HG02798 (cell line): ENCODE measurements around the gene ST6GALNAC2.
A peak's percentile ranks its signal among the peaks of the same experiment; 100 is the strongest.

ENCODE experiments used
- ATAC-seq: cut with Tn5 transposase; IDR thresholded peaks from one replicate; pipeline ENCODE4 v1.9.1; 2021; ENCODE audit warnings: mild to moderate bottlenecking; ENCODE audit not compliant: unreplicated experiment, poor library complexity

Gene ST6GALNAC2

DNA sequence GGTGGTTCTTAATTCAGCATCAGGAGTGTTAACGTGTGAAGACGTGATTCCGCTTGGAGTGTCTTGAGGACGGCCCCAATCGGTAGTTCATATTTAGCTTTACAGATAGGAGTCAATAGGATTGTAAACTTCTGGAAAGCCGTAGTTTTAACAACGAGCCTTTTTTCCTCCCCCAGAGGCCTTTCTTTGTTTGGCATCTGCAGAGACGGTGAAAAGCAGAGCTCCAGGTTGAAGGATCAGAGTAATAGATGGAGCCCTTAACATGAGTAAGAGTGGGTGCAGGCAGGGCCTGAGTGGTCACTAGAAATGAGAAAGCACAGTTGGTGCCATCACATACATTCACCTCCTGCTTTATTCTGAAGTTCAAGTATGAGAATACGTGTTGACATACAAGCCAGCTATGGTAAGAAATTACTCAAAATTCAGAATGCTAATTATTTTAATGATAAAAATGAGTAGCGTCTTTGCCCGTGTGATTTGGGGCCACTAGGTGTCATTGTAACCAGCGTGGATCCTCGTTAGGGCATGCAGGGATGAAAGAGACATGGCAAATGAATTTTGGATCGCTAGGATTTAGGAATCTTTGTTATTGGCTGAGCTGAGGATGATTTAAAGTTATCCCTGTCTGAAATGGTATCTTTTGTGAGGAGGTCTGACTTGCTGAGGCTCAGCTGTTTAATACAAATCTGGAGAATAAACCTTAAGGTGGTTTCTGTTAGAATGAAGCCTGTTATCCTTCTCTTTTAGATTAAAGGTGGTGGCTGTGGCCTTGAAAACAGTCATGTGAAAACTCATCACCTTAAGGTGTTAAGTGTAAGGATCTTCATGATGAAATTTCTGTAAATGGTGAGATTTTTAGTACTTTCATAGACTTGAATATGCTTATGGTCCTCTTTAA is 27.2 kb downstream of the ST6GALNAC2 start:
- ATAC-seq, result no peak

DNA sequence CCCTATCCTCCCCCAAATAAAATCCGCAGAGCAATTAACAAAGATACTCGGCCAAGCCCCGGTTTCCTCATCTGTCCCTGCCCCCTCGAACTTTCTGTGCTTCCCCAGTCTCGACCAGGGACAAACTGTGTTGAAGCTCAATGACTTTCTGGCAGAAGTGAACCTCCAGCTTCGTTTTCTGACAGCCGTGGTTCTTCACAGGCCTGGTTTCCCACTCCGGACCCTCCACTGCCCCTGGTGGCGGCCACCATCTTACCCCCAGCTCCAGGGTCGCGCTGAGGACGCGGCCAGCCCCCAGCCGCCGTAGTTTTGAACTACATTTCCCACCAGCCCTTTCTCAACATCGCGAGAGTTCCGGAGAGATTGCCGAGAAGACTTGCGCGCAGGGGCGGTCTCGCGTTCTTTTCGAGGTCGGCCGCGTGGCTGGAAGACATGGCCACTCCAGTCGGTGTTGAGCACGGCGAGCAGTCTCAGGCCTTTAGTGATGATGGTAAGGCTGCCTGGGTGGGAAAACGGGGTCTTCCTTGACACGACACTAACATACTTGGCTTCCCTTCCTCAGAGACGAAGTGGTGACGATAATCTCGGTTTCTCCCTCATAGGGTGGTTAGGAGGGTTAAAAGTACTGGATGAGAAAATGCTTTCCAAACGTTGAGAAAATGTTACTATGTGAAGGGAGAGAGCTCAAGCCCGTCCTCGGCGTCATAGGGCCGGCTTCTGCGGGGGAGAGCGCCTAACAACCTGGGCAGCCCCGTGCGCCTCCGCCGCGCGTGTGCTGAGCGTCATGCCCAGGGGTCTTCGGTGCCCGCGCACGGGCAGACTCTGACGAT is 28.1 kb downstream of the ST6GALNAC2 start:
- peak; percentile 90 for ATAC-seq

DNA sequence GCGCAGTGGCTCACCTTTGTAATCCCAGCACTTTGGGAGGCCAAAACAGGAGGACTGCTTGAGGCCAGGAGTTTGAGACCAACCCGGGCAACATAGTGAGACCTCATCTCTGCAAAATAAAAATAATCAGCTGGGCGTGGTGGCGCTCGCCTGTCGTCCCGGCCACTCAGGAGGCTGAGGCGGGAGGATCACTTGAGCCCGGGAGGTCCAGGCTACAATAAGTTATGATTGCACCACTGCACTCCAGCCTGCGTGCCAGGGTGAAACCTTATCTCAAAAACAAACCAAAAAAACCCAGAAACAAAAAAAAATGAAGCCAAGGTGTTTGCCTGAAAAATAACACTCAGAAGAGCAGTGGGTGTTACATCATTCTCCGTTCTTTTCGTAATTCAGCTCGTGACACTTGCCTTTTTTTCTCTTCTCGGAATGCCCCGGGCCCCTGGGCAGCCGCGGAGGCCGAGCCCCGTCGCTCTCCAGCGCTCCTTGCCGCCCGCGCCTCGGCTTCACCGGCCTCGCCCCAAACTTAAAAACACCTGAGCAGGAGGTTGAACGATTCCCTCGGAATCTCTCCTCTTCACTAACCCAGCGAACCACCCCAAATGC is 28.8 kb downstream of the ST6GALNAC2 start:
- ATAC-seq, result peak; percentile 29

DNA sequence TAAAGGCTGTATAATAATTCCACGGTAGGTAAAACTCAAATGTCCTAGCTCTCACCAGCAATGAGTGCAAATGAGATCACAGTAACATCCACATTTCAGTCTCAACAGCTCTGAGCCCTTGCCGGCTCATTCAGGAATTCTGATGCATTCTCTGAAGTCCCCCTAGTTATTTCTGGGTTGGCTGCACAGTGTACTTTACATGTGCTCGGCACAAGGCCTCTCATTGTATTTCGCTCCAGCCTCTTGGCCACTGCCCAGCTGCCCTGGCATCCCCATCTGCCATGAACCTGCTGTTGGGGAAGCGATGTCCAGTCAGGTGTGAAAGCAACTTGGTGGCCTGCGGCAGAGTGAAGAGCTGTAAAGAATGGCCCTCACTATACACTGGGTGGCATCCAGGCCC is 31.5 kb downstream of the ST6GALNAC2 start:
- ATAC-seq, result no peak

DNA sequence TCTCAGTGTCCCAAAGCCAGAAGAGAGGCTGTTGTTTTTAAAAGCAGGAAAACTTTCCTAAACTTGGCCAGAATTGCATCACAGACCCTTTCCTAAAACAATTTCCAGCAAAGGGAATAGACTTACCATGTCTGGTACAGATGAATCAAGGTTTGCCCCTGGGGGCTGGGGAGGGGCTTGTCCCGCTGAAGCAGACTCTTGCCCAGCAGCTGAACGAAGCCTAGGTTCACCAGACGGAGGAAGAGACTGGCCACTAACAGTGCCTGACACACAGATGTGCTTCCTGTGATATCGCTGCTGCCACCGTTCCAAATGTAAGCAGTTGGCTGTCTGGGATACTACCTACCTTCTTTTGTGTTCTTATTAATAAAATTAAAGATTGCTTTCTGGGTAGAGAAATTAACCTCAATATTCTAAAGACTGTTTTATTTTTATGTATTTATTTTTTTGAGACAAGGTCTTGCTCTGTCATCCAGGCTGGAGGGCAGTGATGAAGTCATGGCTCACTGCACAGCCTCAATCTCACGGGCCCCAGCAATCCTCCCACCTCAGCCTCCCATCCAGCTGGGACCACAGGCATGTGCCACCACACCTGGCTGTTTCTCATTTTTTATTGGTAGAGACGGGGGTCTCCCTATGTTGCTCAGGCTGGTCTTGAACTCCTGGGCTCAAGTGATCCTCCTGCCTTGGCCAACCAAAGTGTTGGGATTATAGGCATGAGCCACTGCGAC is 32.3 kb downstream of the ST6GALNAC2 start:
- ATAC-seq, result no peak

DNA sequence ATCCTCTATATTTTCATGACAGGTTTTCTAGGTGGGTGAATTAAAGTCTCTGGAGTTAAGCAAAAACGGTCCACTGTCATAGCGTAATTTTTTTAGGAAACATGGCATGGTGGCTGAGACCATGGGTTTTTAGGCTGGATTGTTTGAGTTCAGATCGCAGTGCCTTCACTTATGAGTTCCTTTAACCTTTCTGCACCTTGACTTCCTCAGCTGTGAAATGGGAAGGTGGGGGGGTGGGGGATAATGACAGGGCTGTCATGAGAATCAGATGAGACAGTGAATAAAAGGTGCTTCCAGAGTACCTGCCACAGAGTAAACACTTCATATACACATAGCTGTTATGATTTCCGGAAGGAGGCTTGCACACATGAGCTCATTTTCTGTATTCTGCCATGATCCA is 34.0 kb downstream of the ST6GALNAC2 start:
- ATAC-seq, result no peak

DNA sequence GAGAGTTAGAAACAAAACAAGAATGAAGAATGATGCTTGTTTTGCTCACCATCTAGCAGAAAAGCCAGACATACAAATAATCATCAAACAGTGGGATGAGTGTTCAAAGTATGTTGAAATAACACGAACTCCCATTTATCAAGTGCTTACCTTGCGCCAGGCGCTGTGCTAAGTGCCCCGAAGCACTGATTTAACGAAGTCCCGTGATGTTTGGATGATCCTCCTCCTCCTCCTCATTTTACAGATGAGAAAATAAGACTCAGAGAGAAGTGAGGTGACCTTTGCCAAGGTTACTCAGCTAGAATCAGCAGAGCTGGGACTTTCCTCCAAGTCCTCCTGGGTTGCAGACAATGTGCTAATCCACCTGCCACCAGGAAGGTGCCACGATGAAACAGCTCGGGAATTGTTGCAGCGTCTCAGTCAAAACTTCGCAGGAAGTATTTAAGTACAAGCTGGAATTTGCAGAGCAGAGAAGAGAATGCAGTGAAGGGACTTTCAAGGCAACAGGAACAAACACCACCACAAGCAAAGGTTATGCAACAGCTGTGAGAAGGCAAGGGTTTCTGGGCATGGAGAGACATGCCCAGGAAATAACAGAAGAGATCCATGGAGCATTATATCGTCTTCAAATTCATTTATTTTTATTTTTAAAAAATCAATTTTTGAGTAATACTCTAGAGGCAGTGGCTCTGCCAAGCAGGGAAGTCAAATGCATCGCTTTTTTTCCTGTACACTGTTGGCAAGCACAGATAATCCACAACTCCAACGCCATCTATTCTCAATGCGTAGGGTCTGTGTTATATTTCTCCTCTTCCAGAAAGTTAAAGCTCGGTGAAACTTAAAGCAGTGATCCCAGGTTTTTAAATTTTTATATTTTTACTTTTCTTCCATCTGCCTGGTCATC is 34.7 kb downstream of the ST6GALNAC2 start:
- no peak for ATAC-seq

DNA sequence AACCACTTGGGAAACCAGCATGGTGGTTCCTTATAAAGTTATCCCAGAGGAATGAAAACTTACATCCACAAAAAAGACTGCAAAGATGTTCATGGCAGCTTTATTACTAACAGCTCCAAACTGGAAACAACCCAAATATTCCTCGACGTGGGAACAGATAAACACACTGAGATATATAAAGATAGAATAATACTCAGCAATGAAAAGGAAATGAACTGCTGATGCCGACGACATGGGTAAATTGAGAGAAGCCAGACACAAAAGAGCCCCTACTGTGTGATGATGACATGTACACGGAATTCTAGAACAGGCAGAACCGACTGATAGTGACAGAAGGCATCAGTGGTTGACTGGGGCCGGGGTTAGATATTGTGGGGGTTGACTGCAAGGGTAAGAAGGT is 36.1 kb downstream of the ST6GALNAC2 start:
- no peak for ATAC-seq

DNA sequence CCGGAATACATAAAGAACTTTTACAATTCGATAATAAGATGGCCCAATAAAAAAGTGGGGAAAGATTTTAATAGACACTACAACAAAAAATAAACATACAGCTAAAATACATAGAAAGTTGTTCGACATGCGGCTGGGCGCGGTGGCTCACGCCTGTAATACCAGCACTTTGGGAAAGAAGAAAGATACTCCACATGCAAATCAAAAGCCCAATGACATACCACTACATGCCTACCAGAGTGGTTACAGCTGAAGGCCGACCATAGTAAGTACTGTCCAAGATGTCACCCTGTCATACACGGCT is 36.5 kb downstream of the ST6GALNAC2 start:
- no peak for ATAC-seq

DNA sequence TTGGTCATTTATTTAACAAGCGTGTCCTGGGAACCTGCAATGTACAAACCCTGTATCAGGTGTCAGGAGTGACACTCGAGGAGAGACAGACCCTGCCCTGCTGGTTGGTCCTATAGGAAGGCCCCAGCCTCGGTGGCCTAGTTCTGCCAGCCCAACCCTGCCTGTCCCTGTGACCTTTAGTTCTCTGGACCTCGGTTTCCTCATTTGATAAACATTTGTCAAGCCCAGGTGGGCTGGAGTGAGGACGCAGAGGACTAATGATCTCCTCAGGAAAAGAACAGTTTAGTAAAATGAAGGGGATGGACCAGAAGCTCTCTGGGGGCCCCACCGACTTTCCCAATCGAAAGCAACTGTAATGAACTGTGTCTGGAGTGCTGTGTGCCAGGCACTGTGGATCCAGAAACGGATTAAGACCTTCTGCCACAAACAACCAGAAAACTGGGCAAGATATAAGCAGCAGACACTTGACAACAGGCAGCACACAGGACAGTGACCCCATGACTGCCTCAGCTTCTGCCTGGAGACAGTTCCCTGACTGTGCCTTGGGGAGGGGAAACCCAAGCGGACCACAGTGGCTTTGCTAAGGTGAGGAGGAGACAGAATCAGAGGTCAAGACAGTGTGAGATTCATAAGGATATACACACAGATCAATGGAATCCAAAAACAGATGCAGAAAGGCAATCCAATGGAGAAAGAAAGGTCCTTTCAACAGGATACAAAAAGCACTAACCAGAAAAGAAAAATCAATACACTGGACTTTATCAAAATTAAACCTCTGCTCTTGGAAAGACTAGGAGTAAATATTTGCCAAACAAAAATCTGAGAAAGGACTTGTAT is 37.1 kb downstream of the ST6GALNAC2 start:
- ATAC-seq, result no peak

DNA sequence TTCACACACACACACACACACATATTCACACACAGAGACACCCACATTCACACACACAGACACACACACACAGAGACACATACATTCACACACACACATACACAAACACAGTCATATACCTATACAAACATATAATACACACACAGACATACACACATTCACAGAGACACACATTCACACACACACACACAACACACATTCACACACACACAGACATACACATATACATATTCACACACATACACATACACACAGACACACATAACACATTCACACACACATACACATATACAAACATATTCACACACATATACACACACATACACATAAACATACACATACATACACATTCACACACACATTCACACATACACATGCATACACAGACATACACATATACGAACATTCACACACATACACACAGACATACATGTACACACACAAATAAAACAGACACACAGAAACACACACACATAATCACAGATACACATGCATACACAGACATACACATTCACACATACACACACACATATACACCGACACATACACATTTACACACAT is 37.9 kb downstream of the ST6GALNAC2 start:
- peak; percentile 9 for ATAC-seq

DNA sequence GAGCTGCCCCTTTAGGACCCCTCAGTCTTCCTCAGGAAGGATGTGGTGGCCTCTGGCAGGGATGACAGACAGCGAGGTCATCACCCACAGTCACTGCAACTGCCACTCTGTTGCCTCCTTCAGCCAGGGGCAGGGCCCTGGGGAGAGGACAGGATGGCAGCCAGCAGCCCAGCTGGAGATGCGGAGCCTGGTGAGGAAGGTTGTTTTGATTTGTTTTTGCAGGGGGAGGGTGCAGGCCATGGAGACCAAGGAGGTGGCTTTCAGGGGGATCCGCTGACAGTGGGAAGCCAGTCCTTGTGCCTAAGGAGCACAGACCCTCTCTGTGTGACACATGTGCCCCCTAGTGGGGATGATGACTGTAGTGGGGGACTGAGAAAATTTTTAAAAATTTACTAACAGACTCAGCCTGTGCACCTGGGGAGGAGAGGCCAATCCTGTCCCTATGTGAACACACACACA is 38.4 kb downstream of the ST6GALNAC2 start:
- peak; percentile 50 for ATAC-seq

DNA sequence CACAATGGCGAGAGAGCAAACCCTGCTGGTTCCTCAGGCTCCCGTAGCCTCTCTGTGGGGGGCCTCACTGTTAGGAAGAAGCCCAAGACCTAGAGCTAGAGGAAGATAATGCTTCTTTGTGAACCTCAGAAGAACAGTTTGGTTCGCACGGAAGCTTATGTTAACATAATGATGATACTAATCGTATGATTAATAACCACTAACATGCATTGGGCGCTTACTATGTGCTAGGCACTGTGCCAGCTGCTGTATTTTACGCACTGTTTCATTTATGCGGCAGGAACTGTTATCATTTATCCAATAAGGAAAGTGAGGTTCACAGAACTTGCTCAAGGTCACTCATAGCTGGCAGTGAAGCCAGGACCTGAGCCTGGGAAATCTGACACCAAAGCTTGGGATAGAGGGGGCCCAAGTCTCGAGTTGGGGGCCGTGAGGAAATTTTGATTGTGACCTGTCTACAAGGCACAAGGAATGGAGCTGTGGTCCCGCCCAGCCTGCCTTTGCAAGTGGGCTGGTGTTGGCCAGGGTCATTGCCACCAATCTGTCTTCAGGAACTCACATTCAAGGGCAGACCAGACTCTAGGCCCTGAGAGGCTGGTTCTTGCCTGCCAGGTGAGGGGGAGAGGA is 39.0 kb downstream of the ST6GALNAC2 start:
- ATAC-seq, result no peak

DNA sequence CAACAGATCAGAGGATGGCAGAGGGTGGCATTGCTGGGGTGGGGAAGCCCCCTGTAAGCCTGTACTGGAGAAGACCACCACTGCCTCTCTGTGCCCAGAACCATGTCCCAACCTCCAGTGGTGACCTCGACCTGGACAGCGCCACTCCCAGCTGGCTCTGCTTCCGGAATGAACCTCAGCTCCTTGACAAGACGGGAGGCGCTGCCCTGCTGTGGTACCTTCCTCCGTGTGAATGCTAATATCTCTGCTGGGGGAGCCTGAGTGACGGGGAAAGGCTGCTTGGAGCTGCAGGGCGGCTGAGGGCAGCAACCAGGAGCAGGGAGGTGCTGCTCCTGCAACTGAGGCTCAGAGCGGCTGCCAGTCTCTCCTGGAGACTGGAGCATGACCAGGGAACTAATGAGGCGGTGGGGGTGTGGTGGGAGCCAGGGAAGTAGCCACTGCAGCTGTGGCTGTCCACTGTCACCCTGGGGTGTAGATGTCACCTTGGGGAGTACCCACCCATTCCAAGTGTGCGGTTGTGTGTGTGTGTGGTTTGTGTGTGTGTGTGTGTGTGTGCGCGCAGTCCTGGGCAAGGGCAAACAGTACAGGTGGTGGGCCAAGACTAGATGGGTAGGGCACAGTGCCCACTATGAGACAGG is 39.6 kb downstream of the ST6GALNAC2 start:
- ATAC-seq, result no peak

DNA sequence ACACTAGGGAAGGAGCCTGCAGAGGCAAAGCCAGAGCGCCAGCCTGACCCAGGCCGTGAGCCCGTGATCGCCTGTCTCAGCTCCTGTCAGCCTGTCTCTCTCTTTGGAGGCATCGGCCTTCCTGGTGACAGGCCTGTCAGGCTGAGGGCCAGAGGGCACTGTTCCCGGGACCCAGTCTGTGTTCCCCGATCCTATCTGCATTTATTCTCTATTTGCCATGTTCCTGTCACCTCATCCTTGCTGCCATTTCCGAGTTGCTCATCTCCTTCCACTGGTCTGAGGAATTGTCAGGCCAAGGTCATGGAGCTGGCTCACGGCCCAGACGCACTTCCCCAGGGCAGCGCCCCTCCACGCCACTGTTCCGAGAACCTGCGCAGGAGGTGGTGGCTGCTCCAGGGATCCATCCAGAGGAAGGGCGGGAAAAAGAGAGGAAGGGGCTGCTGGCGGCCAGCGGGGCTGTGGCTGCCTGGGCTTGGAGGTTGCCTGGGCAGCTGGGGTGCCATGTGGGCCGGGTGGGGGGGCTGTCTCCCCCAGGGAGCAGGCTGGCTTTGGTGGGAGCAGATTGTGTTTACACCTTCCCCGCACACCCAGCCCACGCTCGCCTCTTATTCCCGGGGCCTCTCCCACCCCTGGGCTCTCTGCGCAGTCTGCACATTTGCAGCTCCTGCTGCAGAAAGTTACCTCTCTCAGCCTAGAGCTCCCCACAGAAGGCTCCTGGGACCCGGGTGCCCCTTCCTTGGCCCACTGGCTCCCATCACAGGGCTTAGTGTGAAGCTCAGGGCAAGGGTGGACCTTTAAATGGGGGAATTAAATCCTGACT is 40.9 kb downstream of the ST6GALNAC2 start:
- ATAC-seq, result no peak

DNA sequence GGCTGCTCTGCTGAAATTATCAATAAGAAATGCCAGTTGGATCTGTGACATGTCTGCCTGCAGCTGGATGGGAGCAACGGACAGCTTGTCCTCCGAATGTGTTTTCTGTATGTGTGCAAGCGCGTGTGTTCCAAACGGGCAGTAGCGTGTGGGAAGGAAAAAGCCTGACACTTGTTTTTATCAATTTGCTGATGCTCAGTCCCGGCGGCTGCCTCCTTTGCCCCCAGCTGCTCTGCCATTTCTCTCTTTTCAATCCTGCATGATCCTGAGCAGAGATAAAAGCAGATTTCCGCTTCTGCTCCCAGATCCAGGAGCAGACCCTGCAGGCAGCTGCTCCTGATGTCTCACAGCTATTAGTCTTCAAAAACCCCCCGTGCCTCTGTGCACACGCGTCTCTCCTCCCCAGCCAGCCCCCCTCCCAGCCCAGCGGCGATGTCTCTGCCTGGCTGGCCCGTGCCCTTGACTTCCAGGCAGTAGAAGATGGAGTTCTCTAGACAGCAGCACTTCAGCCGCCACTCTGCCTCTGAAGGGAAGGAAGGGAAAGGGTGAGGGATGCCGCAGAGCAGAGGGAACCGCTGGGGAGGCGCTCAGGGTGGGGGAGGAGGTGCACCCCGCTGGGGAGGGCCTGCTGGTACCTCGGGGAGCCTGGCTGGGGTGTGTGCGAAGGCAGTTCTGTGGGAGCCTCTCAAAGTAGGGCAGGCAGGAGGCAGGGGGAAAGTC is 41.7 kb downstream of the ST6GALNAC2 start:
- ATAC-seq, result no peak
